Measurements from ENCODE around the gene KCNK7. TPM values are rescaled to one million over a fixed set of nuclear protein-coding genes. Genes with fewer than 3 reads are reported as not detected.

The KCNK7 gene
- total RNA-seq, 3 donors from 2014 or later (not counting 1 experiment from before 2014, with no cell fraction given), result 6.3 to 11.2 (median 7.1) TPM

- 94% methylated on average over 3 of the region's 3 CpGs for WGBS (ENCODE audit: insufficient coverage)
- peaks cover 10% of the 10 kb centered on the region for H3K36me3 ChIP-seq (ENCODE audit: control insufficient read depth, insufficient read depth, low read length)
- TF ChIP-seq CTCF (IDR thresholded peaks at IDR 0.05), result no peak
- Mint-ChIP-seq H3K27me3 (ENCODE audit: low read depth in 2 of 2) (no peaks in the 10 kb centered on the region), H3K4me1 (peaks cover 33 to 61% of the 10 kb centered on the region in 2 donors), H3K27ac (peak overlapping the region in 1 of 2 donors; percentile 65), H3K9me3 (no peaks in the 10 kb centered on the region), H3K36me3 (no peaks in the 10 kb centered on the region), H3K4me3 (peak overlapping the region; percentile 37)
- H3K4me1 ChIP-seq (ENCODE audit: control insufficient read depth, insufficient read depth, low read length), result peaks cover 57% of the 10 kb centered on the region
- no peak overlapping the region for H3K4me3 ChIP-seq (ENCODE audit: low read length)
- no peaks in the 10 kb centered on the region for H3K9me3 ChIP-seq (ENCODE audit: control insufficient read depth, insufficient read depth, low read length)
- H3K27ac ChIP-seq (ENCODE audit: low read length), result no peak overlapping the region
- no peak for DNase-seq
- ATAC-seq, result no peak
- H3K27me3 ChIP-seq (ENCODE audit: control insufficient read depth, insufficient read depth, low read length), result no peaks in the 10 kb centered on the region
- intact Hi-C loops (cut with micrococcal nuclease), result loop anchor here (10.0 kb wide), 1 partner anchor 436 kb away; no protein-coding TSS in a partner anchor
Measured at GRCh38 chr11:65549096-65549495, 46.5 kb downstream of the KCNK7 start.

GRCh38 chr11:65548395-65548794 lies 47.2 kb downstream of the KCNK7 start:
- Histone ChIP-seq H3K4me1 (ENCODE audit: control insufficient read depth, insufficient read depth, low read length) (peaks cover 50% of the 10 kb centered on the region), H3K27me3 (ENCODE audit: control insufficient read depth, insufficient read depth, low read length) (no peaks in the 10 kb centered on the region), H3K4me3 (ENCODE audit: low read length) (no peak overlapping the region), H3K36me3 (ENCODE audit: control insufficient read depth, insufficient read depth, low read length) (peaks cover 10% of the 10 kb centered on the region), H3K9me3 (ENCODE audit: control insufficient read depth, insufficient read depth, low read length) (no peaks in the 10 kb centered on the region), H3K27ac (ENCODE audit: low read length) (no peak overlapping the region)
- ATAC-seq (no peak), DNase-seq (no peak)
- Mint-ChIP-seq H3K4me1 (peaks cover 33 to 65% of the 10 kb centered on the region in 2 donors), H3K4me3 (peak overlapping the region; percentile 47), H3K36me3 (no peaks in the 10 kb centered on the region), H3K27me3 (ENCODE audit: low read depth in 2 of 2) (no peaks in the 10 kb centered on the region), H3K9me3 (no peaks in the 10 kb centered on the region), H3K27ac (peak overlapping the region in 1 of 2 donors; percentile 65)
- 82% methylated on average over 3 of the region's 3 CpGs for WGBS (ENCODE audit: insufficient coverage)
- intact Hi-C loops (cut with micrococcal nuclease), result loop anchor here (10.0 kb wide), 1 partner anchor 436 kb away; no protein-coding TSS in a partner anchor
- TF ChIP-seq CTCF (IDR thresholded peaks at IDR 0.05), result no peak

GRCh38 chr11:65547446-65548125 lies 48.0 kb downstream of the KCNK7 start:
- H3K9me3 ChIP-seq (ENCODE audit: control insufficient read depth, insufficient read depth, low read length), result no peaks in the 10 kb centered on the region
- H3K4me3 ChIP-seq (ENCODE audit: low read length), result no peak overlapping the region
- Mint-ChIP-seq H3K4me1 (peaks cover 31 to 60% of the 10 kb centered on the region in 2 donors), H3K27me3 (ENCODE audit: low read depth in 2 of 2) (no peaks in the 10 kb centered on the region), H3K36me3 (no peaks in the 10 kb centered on the region), H3K4me3 (peak overlapping the region; percentile 47), H3K27ac (peak overlapping the region in 1 of 2 donors; percentile 87), H3K9me3 (no peaks in the 10 kb centered on the region)
- peak overlapping the region; percentile 12 for H3K27ac ChIP-seq (ENCODE audit: low read length)
- intact Hi-C loops (cut with micrococcal nuclease), result loop anchor here (10.0 kb wide), 1 partner anchor 437 kb away; no protein-coding TSS in a partner anchor
- peaks cover 13% of the 10 kb centered on the region for H3K36me3 ChIP-seq (ENCODE audit: control insufficient read depth, insufficient read depth, low read length)
- no peak for TF ChIP-seq CTCF (IDR thresholded peaks at IDR 0.05)
- ATAC-seq (no peak), DNase-seq (peak in 1 of 2 donors; percentile 76)
- peaks cover 42% of the 10 kb centered on the region for H3K4me1 ChIP-seq (ENCODE audit: control insufficient read depth, insufficient read depth, low read length)
- no peaks in the 10 kb centered on the region for H3K27me3 ChIP-seq (ENCODE audit: control insufficient read depth, insufficient read depth, low read length)
- 74% methylated on average over 52 of the region's 52 CpGs for WGBS (ENCODE audit: insufficient coverage)
